ENCODE measurements around the gene DOCK10.

- TF ChIP-seq POLR2AphosphoS5 (IDR thresholded peaks at IDR 0.05; ENCODE audit: control insufficient read depth, insufficient read depth, low read depth, low read length) (no peak), POLR2A (conservative IDR thresholded peaks at IDR 0.05) (no peak), KDM1A (IDR thresholded peaks at IDR 0.05) (no peak), RB1 (IDR thresholded peaks at IDR 0.05; ENCODE audit: low read depth) (no peak)
Observed at GRCh38 chr2:225070811-225071210, 28.5 kb upstream of the DOCK10 start.

All from K562 (cell line).